Upper lobe of left lung (tissue), 4 donors: ENCODE measurements around the gene SLC13A3.

Experiments used
- EP300 ChIP-seq, 4 donors: sonication (generic); formaldehyde crosslinking; IDR thresholded peaks; one replicate each; pipeline ENCODE4 v1.5.1; 2017; ENCODE audit warnings: antibody characterized with exemption in 4 of 4, control low read depth in 2 of 4
- POLR2A ChIP-seq, 4 donors: fragments of 450-650 bp; IDR thresholded peaks; one replicate each; pipeline ENCODE4 v1.5.1; 2016 to 2017; ENCODE audit warnings: antibody characterized with exemption in 4 of 4, mild to moderate bottlenecking in 2 of 4
- POLR2AphosphoS5 ChIP-seq, 2 donors: sonication (generic); formaldehyde crosslinking; IDR thresholded peaks; one replicate each; pipeline ENCODE4 v1.5.1; 2017; ENCODE audit warnings: antibody characterized with exemption in 2 of 2
- TF ChIP-seq, protein P1 (sequence below), 6 experiments: fragments of 450-650 bp in 4 of 6; fragments of 200-600 bp in 2 of 6; sonication (generic) in 2 of 6; IDR thresholded peaks; one replicate each; pipeline ENCODE4 v1.5.1; 2016 to 2019; ENCODE audit warnings: antibody characterized with exemption in 6 of 6

DNA sequence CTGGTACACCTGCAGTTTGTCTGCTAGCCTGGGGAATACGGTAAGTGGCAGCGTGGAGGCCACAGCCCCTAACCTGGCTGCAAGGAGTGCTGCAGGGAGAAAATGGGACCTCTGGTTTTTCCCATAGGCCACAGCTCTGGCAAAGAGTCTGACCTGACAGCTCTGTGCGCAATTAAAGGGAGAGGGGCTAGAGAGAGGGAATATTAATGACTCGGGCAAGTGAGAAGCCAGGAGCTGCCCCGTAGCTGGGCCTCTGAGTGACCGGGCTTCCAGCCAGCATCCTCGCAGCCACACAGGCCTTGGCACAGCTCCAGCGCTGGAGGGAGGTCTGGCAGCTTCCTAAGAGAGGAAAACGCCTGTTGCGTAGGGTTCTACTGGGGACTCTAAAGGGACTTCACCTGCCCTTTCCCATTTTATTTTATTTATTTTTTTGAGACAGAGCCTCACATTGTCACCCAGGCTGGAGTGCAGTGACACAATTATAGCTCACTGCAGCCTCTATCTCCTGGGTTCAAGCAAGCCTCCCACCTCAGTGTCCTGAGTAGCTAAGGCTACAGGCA lies 82.6 kb downstream of the SLC13A3 start:
- TF ChIP-seq, protein P1, sequence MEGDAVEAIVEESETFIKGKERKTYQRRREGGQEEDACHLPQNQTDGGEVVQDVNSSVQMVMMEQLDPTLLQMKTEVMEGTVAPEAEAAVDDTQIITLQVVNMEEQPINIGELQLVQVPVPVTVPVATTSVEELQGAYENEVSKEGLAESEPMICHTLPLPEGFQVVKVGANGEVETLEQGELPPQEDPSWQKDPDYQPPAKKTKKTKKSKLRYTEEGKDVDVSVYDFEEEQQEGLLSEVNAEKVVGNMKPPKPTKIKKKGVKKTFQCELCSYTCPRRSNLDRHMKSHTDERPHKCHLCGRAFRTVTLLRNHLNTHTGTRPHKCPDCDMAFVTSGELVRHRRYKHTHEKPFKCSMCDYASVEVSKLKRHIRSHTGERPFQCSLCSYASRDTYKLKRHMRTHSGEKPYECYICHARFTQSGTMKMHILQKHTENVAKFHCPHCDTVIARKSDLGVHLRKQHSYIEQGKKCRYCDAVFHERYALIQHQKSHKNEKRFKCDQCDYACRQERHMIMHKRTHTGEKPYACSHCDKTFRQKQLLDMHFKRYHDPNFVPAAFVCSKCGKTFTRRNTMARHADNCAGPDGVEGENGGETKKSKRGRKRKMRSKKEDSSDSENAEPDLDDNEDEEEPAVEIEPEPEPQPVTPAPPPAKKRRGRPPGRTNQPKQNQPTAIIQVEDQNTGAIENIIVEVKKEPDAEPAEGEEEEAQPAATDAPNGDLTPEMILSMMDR (IDR thresholded peaks at IDR 0.05), result no peak
- TF ChIP-seq POLR2AphosphoS5 (IDR thresholded peaks at IDR 0.05), result no peak
- TF ChIP-seq POLR2A (IDR thresholded peaks at IDR 0.05), result no peak
- TF ChIP-seq EP300 (IDR thresholded peaks at IDR 0.05), result no peak
